Fibroblast of pulmonary artery (primary cell): ENCODE data around the gene MTFR1L.

Experiments
- DNase-seq: peaks from one replicate; pipeline ENCODE4 v3.0.0-alpha.2; 2010; ENCODE audit warnings: low read depth
- H3K4me3 ChIP-seq: replicated peaks from 2 replicates; pipeline ENCODE4 v1.5.1; 2011; ENCODE audit warnings: low read depth, mild to moderate bottlenecking, control low read depth, low read length, moderate library complexity
- TF ChIP-seq, protein P1 (sequence below): IDR thresholded peaks from 2 replicates; pipeline ENCODE4 v1.5.1; 2011; ENCODE audit warnings: mild to moderate bottlenecking, control low read depth, low read length, inconsistent platforms; ENCODE audit errors: missing control alignments

Gene MTFR1L

DNA sequence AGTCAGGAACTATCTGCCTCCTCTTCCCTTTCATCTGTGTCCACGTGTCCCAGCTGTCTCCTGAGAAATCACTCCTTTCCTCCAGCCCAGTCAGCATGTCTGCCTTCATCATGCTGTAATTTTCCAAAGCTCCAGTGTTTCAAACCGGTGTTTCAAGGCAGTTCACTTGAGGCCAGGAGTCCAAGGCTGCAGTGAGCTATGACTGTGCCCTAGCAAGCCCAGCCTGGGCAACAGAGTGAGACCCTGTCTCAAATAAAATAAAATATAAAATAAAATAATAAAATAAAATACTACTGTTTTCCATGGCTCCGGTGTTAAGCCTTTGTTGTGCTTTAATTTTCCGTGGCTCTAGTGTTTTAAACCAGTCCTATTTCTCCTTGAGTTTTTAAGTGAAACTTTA lies 27.6 kb upstream of the MTFR1L start:
- no peak for DNase-seq
- TF ChIP-seq, protein P1, sequence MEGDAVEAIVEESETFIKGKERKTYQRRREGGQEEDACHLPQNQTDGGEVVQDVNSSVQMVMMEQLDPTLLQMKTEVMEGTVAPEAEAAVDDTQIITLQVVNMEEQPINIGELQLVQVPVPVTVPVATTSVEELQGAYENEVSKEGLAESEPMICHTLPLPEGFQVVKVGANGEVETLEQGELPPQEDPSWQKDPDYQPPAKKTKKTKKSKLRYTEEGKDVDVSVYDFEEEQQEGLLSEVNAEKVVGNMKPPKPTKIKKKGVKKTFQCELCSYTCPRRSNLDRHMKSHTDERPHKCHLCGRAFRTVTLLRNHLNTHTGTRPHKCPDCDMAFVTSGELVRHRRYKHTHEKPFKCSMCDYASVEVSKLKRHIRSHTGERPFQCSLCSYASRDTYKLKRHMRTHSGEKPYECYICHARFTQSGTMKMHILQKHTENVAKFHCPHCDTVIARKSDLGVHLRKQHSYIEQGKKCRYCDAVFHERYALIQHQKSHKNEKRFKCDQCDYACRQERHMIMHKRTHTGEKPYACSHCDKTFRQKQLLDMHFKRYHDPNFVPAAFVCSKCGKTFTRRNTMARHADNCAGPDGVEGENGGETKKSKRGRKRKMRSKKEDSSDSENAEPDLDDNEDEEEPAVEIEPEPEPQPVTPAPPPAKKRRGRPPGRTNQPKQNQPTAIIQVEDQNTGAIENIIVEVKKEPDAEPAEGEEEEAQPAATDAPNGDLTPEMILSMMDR: no peak
- no peak overlapping the region for H3K4me3 ChIP-seq

DNA sequence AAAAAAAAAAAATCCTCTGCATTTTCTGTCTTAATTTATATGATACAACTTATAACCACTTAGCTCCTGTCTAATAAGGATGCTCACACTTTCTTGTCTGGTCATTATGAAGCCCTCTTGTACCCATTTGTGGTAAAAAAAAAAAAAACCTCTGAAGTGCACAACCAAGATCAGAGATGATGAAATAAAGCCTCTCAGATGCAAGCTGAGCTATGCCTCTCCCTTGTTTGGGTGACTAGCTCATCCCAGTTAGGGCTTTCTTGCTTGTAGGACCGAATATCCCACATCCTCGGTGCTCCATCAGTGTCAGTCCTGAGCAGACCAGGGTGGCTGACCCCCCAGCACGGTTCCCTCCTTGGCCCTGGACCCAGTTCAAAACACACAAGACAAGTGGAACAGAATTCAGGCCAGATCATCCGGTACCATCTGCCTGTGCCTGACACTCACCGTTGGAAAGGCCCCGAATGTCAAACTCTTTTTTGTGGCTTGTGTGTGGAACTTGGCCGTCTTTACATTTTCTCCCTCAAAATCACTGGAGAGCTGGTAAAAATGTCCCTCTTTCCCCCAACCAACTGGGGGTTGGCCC lies 26.1 kb upstream of the MTFR1L start:
- H3K4me3 ChIP-seq: no peak overlapping the region
- no peak for DNase-seq
- TF ChIP-seq, protein P1: no peak

DNA sequence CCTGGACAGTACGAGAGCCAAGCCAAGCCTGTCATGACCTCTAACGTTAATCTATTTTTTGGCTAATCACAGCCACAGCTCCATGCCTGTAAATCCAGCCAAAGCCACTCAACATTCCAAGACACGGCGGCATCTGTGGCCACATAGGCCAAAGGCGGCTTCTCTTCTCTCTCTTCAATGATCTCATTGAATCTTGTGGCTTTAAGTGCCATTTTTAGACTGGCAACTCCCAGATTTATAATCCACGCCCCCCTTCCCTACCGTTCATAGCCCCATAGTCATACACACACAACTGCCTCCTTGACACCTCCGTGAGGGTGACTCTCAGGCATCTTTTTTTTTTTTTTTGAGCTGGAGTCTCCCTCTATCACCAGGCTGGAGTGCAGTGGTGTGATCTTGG lies 25.4 kb upstream of the MTFR1L start:
- TF ChIP-seq, protein P1: no peak

DNA sequence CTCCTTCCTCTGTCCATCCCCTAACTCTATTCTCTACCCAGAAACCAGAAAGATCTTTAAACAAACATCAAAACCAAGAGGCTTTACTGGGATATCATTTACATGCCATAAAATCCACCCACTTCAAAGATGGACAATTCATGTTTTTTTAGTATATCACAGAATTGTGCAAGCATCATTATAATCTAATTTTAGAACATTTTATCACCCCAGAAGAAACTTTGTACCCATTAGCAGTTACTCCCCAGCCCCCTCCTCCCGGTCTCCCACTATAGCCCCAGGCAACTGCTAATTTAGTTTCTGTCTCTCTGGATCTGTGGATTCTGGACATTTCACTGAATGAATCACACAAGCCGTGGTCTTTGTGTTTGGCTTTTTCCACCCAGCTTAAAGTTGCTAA lies 24.5 kb upstream of the MTFR1L start:
- DNase-seq: no peak
- no peak overlapping the region for H3K4me3 ChIP-seq
- TF ChIP-seq, protein P1: no peak

More for the DNA sequence above, 25.4 kb upstream of the MTFR1L start:
- DNase-seq: no peak
- no peak overlapping the region for H3K4me3 ChIP-seq

DNA sequence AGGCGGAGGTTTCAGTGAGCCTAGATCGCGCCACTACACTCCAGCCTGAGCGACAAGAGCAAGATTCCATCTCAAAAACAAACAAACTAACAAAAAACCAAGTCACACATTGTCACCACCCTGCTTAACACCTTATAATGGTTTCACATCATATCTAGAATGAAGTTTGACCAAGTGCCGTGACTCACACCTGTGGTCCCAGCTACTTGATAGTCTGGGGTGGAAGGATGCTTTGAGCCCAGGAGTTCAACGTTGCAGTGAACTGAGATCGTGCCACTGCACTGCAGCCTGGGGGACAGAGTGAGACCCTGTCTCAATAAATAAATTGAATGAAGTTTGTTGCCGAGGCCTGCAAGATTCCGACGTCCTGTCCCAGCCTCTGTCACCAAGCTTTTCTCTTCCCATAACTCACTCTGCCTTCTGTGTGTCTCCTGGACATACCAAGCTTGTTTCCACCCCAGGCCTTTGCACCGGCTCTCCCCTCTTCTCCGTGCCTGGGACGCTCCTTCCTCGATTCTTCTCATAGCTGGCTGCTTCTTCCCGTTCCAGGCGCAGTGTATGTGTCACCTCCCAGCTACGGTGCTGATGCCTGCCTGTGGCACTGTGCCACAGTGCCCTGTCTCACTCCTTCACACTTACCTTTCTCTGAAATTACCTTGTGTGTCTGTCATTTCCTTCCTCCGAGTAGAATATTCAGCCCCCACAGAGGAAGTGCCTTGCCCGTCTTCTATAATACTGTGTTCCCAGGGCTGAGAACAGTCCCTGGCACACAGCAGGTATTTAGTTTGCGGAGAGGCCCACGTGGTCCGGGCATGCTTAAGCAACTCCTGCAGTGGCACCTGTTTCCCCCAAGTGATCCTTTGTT lies 23.6 kb upstream of the MTFR1L start:
- TF ChIP-seq, protein P1: no peak
- DNase-seq: no peak
- no peak overlapping the region for H3K4me3 ChIP-seq

DNA sequence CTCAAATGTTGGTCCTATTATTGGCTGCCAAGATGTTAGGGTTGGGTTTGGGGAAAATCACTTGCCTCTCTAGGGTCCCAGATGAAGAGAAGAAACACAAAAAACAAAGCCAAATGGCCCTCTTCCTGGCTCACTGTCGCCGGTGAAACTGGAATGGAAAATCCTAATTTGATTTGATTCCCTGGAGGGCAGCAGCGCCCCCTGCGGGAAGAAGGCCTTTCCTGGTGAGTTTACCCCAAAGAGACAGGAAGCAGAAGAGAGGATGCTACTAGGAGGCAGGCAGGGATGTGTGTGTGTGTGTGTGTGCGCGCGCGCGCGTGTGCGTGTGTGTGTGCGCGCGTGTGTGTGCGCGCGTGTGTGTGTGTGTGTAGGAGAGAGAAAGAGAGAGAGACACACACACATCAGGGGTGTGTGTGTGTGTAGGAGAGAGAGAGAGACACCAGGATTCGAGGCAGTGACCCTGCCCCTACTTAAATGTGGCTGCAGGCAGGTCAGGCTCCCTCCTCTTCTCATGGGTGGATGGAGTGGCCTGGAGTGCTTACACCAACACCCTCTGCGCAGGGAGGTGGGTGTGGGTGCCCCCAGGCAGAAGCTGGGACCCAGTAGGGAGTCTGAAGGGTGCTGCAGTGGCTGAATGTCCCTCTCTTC lies 22.8 kb upstream of the MTFR1L start:
- H3K4me3 ChIP-seq: no peak overlapping the region
- TF ChIP-seq, protein P1: peak; percentile 83
- peak; percentile 82 for DNase-seq
